Measurements from ENCODE around the gene ZBTB46. TPM values are rescaled to one million over a fixed set of nuclear protein-coding genes. Genes with fewer than 3 reads are reported as not detected.

Gene ZBTB46
- total and polyA plus RNA-seq, 10 of the 15 experiments (the other 5 are each of a cell fraction or from before 2014, with no cell fraction given), result 0.15 to 0.92 (median 0.34) TPM

- TF ChIP-seq POLR2AphosphoS2 (IDR thresholded peaks at IDR 0.05; ENCODE audit: low read depth, low read length) (no peak), MYC (IDR thresholded peaks at IDR 0.05; ENCODE audit: insufficient read depth, insufficient read length, insufficient replicate concordance, low read length, severe bottlenecking) (no peak), BCL3 (IDR thresholded peaks at IDR 0.05; ENCODE audit: borderline replicate concordance, insufficient read depth, low read depth, low read length, poor library complexity, severe bottlenecking) (peak; percentile 92)
- TF ChIP-seq, protein P1, sequence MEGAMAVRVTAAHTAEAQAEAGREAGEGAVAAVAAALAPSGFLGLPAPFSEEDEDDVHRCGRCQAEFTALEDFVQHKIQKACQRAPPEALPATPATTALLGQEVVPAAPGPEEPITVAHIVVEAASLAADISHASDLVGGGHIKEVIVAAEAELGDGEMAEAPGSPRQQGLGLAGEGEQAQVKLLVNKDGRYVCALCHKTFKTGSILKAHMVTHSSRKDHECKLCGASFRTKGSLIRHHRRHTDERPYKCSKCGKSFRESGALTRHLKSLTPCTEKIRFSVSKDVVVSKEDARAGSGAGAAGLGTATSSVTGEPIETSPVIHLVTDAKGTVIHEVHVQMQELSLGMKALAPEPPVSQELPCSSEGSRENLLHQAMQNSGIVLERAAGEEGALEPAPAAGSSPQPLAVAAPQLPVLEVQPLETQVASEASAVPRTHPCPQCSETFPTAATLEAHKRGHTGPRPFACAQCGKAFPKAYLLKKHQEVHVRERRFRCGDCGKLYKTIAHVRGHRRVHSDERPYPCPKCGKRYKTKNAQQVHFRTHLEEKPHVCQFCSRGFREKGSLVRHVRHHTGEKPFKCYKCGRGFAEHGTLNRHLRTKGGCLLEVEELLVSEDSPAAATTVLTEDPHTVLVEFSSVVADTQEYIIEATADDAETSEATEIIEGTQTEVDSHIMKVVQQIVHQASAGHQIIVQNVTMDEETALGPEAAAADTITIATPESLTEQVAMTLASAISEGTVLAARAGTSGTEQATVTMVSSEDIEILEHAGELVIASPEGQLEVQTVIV (IDR thresholded peaks at IDR 0.05; ENCODE audit: borderline replicate concordance, partially characterized antibody), result no peak
These were observed 98.7 kb downstream of the ZBTB46 start (continued) for GRCh38 chr20:63732118-63733095.

DNA sequence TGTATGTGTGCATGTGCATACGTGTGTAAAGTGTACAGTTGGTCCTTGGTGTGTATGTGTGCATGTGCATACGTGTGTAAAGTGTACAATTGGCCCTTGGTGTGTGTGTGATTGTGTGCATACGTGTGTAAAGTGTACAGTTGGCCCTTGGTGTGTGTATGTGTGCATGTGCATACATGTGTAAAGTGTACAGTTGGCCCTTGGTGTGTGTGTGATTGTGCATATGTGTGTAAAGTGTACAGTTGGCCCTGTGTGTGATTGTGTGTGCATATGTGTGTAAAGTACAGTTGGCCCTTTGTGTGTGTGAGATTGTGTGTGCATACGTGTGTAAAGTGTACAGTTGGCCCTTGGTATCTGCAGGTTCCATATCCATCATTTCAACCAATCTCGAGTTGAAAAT is 99.7 kb downstream of the ZBTB46 start:
- in situ Hi-C loops (cut with MboI), result no loop called here
- TF ChIP-seq NR2C2 (IDR thresholded peaks at IDR 0.05; ENCODE audit: borderline replicate concordance, control insufficient read depth, insufficient read length, low read depth), result peak; percentile 9
- peak; percentile 84 for TF ChIP-seq BCL3 (IDR thresholded peaks at IDR 0.05; ENCODE audit: borderline replicate concordance, insufficient read depth, low read depth, low read length, poor library complexity, severe bottlenecking)
- no peak for TF ChIP-seq MXI1 (IDR thresholded peaks at IDR 0.05; ENCODE audit: low read depth, low read length)
- TF ChIP-seq KDM1A (IDR thresholded peaks at IDR 0.05; ENCODE audit: borderline replicate concordance), result no peak
- TF ChIP-seq, protein P1 (IDR thresholded peaks at IDR 0.05; ENCODE audit: borderline replicate concordance, partially characterized antibody), result no peak
- TF ChIP-seq SIN3A (IDR thresholded peaks at IDR 0.05; ENCODE audit: low read depth, low read length), result no peak

More for the DNA sequence above, 99.7 kb downstream of the ZBTB46 start:
- Histone ChIP-seq H3K9ac (ENCODE audit: control insufficient read depth, insufficient read depth, low read length) (no peak overlapping the region), H3K4me1 (ENCODE audit: control insufficient read depth, insufficient read depth, low read length) (peaks cover 61% of the 10 kb centered on the region), H3K79me2 (ENCODE audit: control insufficient read depth, insufficient read depth, low read length) (peaks cover 21% of the 10 kb centered on the region), H4K20me1 (ENCODE audit: control insufficient read depth, insufficient read depth) (no peaks in the 10 kb centered on the region), H2AFZ (ENCODE audit: control insufficient read depth, low read depth, low read length) (no peak overlapping the region), H3K27me3 (replicated peaks in 1 of 2; ENCODE audit: control insufficient read depth in 2 of 2, insufficient read depth in 2 of 2, low read length in 1 of 2) (no peaks in the 10 kb centered on the region), H3K27ac (ENCODE audit: control insufficient read depth, insufficient read depth) (peak overlapping the region; percentile 93), H3K36me3 (ENCODE audit: control insufficient read depth in 2 of 2, insufficient read depth in 2 of 2, low read length in 1 of 2) (peaks cover 11 to 27% of the 10 kb centered on the region in 2 experiments; a peak in 3 of 4 replicates), H3K4me3 (peak overlapping the region; percentile 38; the same call in 1 of the 2 replicates), H3K4me2 (ENCODE audit: control insufficient read depth, insufficient read depth) (peak overlapping the region; percentile 89), H3K9me3 (replicated peaks; ENCODE audit: control insufficient read depth, insufficient read depth, low read length) (peaks cover 1% of the 10 kb centered on the region; the same call in 2 of the 3 replicates)
- DNase-seq (ENCODE audit: low read depth, low spot score) (no peak), ATAC-seq (no peak), FAIRE-seq (no peak)
- SMC1A ChIA-PET (ENCODE audit: uncharacterized antibody, unreplicated experiment), result no interaction called here
- intact Hi-C loops (cut with micrococcal nuclease; ENCODE audit: unreplicated experiment), result no loop called here
- WGBS (ENCODE audit: insufficient coverage, insufficient replicate concordance, low lambda C conversion rate, missing lambda C conversion rate), result 22% methylated on average over 5 of the region's 5 CpGs
- CTCF ChIA-PET, result no interaction called here
- POLR2A ChIA-PET, result no interaction called here
- RAD21 ChIA-PET (ENCODE audit: unreplicated experiment), result interaction anchor here (0.5 kb wide), 1 partner anchor 168 kb away, joined by 3 read pairs; no protein-coding TSS in a partner anchor
- BruUV-seq (replicated peaks), result no TSS peak

Measured in GM12878 (cell line).